H1 (cell line): ENCODE data around the gene GRK5. TPM values are rescaled to one million over a fixed set of nuclear protein-coding genes. Genes with fewer than 3 reads are reported as not detected.
A peak's percentile ranks its signal among the peaks of the same experiment; 100 is the strongest.

Experiments
- CTCF ChIA-PET: fragments of 300-600 bp; sonication (Branson Sonifier 250); formaldehyde crosslinking; loops from one replicate; lab custom pipeline; 2021; ENCODE audit not compliant: partially characterized antibody; lab: Charles Lee
- POLR2A ChIA-PET: fragments of 300-600 bp; sonication (Branson Sonifier 250); formaldehyde crosslinking; loops from one replicate; lab custom pipeline; 2021; ENCODE audit warnings: inconsistent platforms; ENCODE audit not compliant: partially characterized antibody; lab: Charles Lee
- DNase-seq, 2 experiments: peaks; one replicate each; pipeline versions ENCODE4 v3.0.0 to v3.0.0-alpha.2; 2010 to 2022; ENCODE audit warnings: low spot score in 2 of 2, low read depth in 1 of 2, mixed read lengths in 1 of 2
- FAIRE-seq: peaks from 2 replicates; lab custom pipeline; 2011; peaks lifted over from hg19 to GRCh38; lab: Jason Lieb, UNC
- H2AFZ ChIP-seq: 2 replicates; pipeline ENCODE4 v1.8.1; 2012; ENCODE audit warnings: low read length, inconsistent platforms
- H2AK5ac ChIP-seq: 2 replicates; pipeline ENCODE4 v1.6.1; 2013; ENCODE audit warnings: low read depth, low read length
- H2BK120ac ChIP-seq: replicated peaks from 2 replicates; pipeline ENCODE3; 2013; ENCODE audit warnings: low read depth, low read length, inconsistent platforms
- H2BK12ac ChIP-seq: 2 replicates; pipeline ENCODE4 v1.6.1; 2013; ENCODE audit warnings: low read depth, low read length
- H2BK15ac ChIP-seq: 2 replicates; pipeline ENCODE4 v1.6.1; 2013; ENCODE audit warnings: low read length
- H2BK20ac ChIP-seq: 2 replicates; pipeline ENCODE4 v1.6.1; 2013; ENCODE audit warnings: low read length
- H2BK5ac ChIP-seq: 2 replicates; pipeline ENCODE4 v1.6.1; 2013; ENCODE audit warnings: low read depth, low read length
- H3K14ac ChIP-seq: 2 replicates; pipeline ENCODE4 v1.6.1; 2013; ENCODE audit warnings: inconsistent platforms; ENCODE audit not compliant: insufficient read length
- H3K18ac ChIP-seq: 2 replicates; pipeline ENCODE4 v1.6.1; 2013; ENCODE audit warnings: low read length; ENCODE audit errors: extremely low read depth
- H3K23ac ChIP-seq: 2 replicates; pipeline ENCODE4 v1.6.1; 2013; ENCODE audit warnings: inconsistent platforms; ENCODE audit not compliant: insufficient read length
- H3K23me2 ChIP-seq: 2 replicates; pipeline ENCODE4 v1.6.1; 2013; ENCODE audit warnings: low read depth, low read length
- H3K27ac ChIP-seq: 2 replicates; pipeline ENCODE4 v1.6.1; 2011; ENCODE audit warnings: low read depth, low read length, inconsistent platforms
- H3K27me3 ChIP-seq, 4 experiments: replicated peaks in 1 of 4; 1 replicate in 1 of 4; 2 replicates in 3 of 4; pipeline versions ENCODE4 v1.6.1 to v1.8.1; 2011 to 2013; ENCODE audit warnings: low read length in 3 of 4, mild to moderate bottlenecking in 3 of 4, inconsistent platforms in 2 of 4, mixed read lengths in 2 of 4, moderate library complexity in 1 of 4; ENCODE audit not compliant: control insufficient read depth in 3 of 4, insufficient read depth in 3 of 4; ENCODE audit errors: extremely low read depth in 1 of 4
- H3K36me3 ChIP-seq, 4 experiments: 2 replicates each; pipeline versions ENCODE4 v1.6.1 to v1.8.1; 2011 to 2013; ENCODE audit warnings: mild to moderate bottlenecking in 4 of 4, low read length in 3 of 4, moderate library complexity in 2 of 4, control low read depth in 1 of 4, inconsistent platforms in 1 of 4; ENCODE audit not compliant: insufficient read depth in 4 of 4, control insufficient read depth in 2 of 4
- H3K4ac ChIP-seq: replicated peaks from 2 replicates; pipeline ENCODE3; 2013; ENCODE audit warnings: low read length, low read depth, mixed read lengths, inconsistent platforms; ENCODE audit not compliant: insufficient read length
- H3K4me1 ChIP-seq, 4 experiments: replicated peaks in 1 of 4; 1 replicate in 1 of 4; 2 replicates in 3 of 4; pipeline versions ENCODE4 v1.6.1 to v1.8.1; 2011 to 2013; ENCODE audit warnings: low read length in 3 of 4, inconsistent platforms in 2 of 4, mixed read lengths in 1 of 4; ENCODE audit not compliant: insufficient read depth in 4 of 4, control insufficient read depth in 3 of 4
- H3K4me2 ChIP-seq, 2 experiments: 2 replicates each; pipeline versions ENCODE4 v1.6.1 to v1.8.1; 2011 to 2013; ENCODE audit warnings: low read depth in 2 of 2, low read length in 2 of 2, control low read depth in 1 of 2, inconsistent platforms in 1 of 2, mild to moderate bottlenecking in 1 of 2; ENCODE audit not compliant: insufficient read depth in 1 of 2
- H3K4me3 ChIP-seq, 4 experiments: fragments of 200-600, 300-600 bp in 1 of 4; sonication (generic), shearing (Covaris generic), sonication (Bioruptor Twin) in 1 of 4; 2 replicates each; pipeline versions ENCODE4 v1.5.1 to v1.8.1; 2011 to 2016; ENCODE audit warnings: low read length in 4 of 4, low read depth in 3 of 4, control low read depth in 2 of 4, inconsistent platforms in 2 of 4, mild to moderate bottlenecking in 2 of 4, mixed read lengths in 1 of 4, moderate library complexity in 1 of 4; ENCODE audit not compliant: insufficient read depth in 2 of 4; ENCODE audit errors: extremely low read depth in 1 of 4
- H3K56ac ChIP-seq: replicated peaks from 2 replicates; pipeline ENCODE3; 2013; ENCODE audit warnings: low read depth, mild to moderate bottlenecking, mixed read lengths, low read length, inconsistent platforms; ENCODE audit not compliant: insufficient read length
- H3K79me1 ChIP-seq: 2 replicates; pipeline ENCODE4 v1.6.1; 2013; ENCODE audit warnings: low read depth, low read length, control low read depth
- H3K79me2 ChIP-seq, 2 experiments: 2 replicates each; pipeline versions ENCODE4 v1.6.1 to v1.8.1; 2012 to 2013; ENCODE audit warnings: low read length in 2 of 2, mild to moderate bottlenecking in 2 of 2, inconsistent platforms in 1 of 2; ENCODE audit not compliant: insufficient read depth in 2 of 2, control insufficient read depth in 1 of 2
- H3K9ac ChIP-seq, 4 experiments: replicated peaks in 1 of 4; 1 replicate in 1 of 4; 2 replicates in 3 of 4; pipeline versions ENCODE4 v1.6.1 to v1.8.1; 2011 to 2013; ENCODE audit warnings: low read depth in 3 of 4, low read length in 3 of 4, control low read depth in 2 of 4, mild to moderate bottlenecking in 2 of 4, moderate library complexity in 2 of 4, inconsistent platforms in 1 of 4; ENCODE audit errors: extremely low read depth in 1 of 4
- H3K9me3 ChIP-seq, 2 experiments: 2 replicates each; pipeline versions ENCODE4 v1.6.1 to v1.8.1; 2012 to 2013; ENCODE audit warnings: mild to moderate bottlenecking in 2 of 2, moderate library complexity in 2 of 2, control low read depth in 1 of 2, inconsistent platforms in 1 of 2, low read depth in 1 of 2, low read length in 1 of 2, mixed read lengths in 1 of 2; ENCODE audit not compliant: insufficient read depth in 2 of 2
- H4K20me1 ChIP-seq, 2 experiments: replicated peaks in 1 of 2; 2 replicates each; pipeline versions ENCODE3 to v1.8.1; 2011 to 2013; ENCODE audit warnings: inconsistent platforms in 2 of 2, low read length in 2 of 2, mild to moderate bottlenecking in 1 of 2; ENCODE audit not compliant: insufficient read depth in 2 of 2, control insufficient read depth in 1 of 2
- H4K5ac ChIP-seq: 2 replicates; pipeline ENCODE4 v1.6.1; 2013; ENCODE audit warnings: low read length, low read depth, mixed read lengths, inconsistent platforms; ENCODE audit not compliant: insufficient read length
- H4K8ac ChIP-seq: 2 replicates; pipeline ENCODE4 v1.8.0; 2013; ENCODE audit warnings: mild to moderate bottlenecking, moderate library complexity, low read length, inconsistent platforms; ENCODE audit not compliant: insufficient read depth; ENCODE audit errors: extremely low read depth
- H4K91ac ChIP-seq: replicated peaks from 2 replicates; pipeline ENCODE3; 2013; ENCODE audit warnings: low read length, mixed read lengths, inconsistent platforms; ENCODE audit not compliant: insufficient read length
- ATF2 ChIP-seq: IDR thresholded peaks from 2 replicates; pipeline ENCODE4 v1.6.1; 2012; ENCODE audit warnings: low read length, inconsistent platforms
- CBX8 ChIP-seq: fragments of 300-800, 300-1000 bp; sonication (generic); IDR thresholded peaks from 2 replicates; pipeline ENCODE4 v1.7.1; 2016; ENCODE audit warnings: low read depth, low read length, borderline replicate concordance
- CREB1 ChIP-seq: IDR thresholded peaks from 2 replicates; pipeline ENCODE4 v1.6.1; 2012; ENCODE audit warnings: inconsistent platforms
- JUND ChIP-seq: IDR thresholded peaks from 2 replicates; pipeline ENCODE4 v1.6.1; 2011; ENCODE audit warnings: mild to moderate bottlenecking, improper control_type of control experiment, low read length
- KDM4A ChIP-seq: IDR thresholded peaks from one replicate; pipeline ENCODE4 v1.7.1; 2012; ENCODE audit warnings: low read depth, mild to moderate bottlenecking, moderate library complexity, low read length, inconsistent platforms; ENCODE audit not compliant: severe bottlenecking
- NRF1 ChIP-seq: IDR thresholded peaks from 2 replicates; pipeline ENCODE4 v1.6.1; 2011; ENCODE audit warnings: mild to moderate bottlenecking, low read depth, low read length, improper control_type of control experiment
- RBBP5 ChIP-seq: IDR thresholded peaks from 2 replicates; pipeline ENCODE4 v1.7.1; 2012; ENCODE audit warnings: low read depth, mild to moderate bottlenecking, inconsistent platforms, low read length, moderate library complexity, borderline replicate concordance
- YY1 ChIP-seq: IDR thresholded peaks from 2 replicates; pipeline ENCODE4 v1.6.1; 2011; ENCODE audit warnings: low read depth, mild to moderate bottlenecking, low read length
- ZNF274 ChIP-seq: IDR thresholded peaks from 2 replicates; pipeline ENCODE4 v1.7.0; 2012; ENCODE audit warnings: low read length, borderline replicate concordance; ENCODE audit errors: extremely low read depth
- WGBS, 2 experiments: shearing (Covaris generic) in 1 of 2; methylation state at CpG; one replicate each; pipeline versions ENCODE4 v1.1.6 to v1.1.7; 2013 to 2015; ENCODE audit warnings: low lambda C conversion rate in 2 of 2, mixed read lengths in 2 of 2, inconsistent platforms in 1 of 2, low coverage in 1 of 2, missing lambda C conversion rate in 1 of 2; ENCODE audit not compliant: insufficient replicate concordance in 2 of 2, insufficient coverage in 1 of 2, insufficient read length in 1 of 2; ENCODE audit errors: extremely low coverage in 1 of 2, missing lambda C conversion rate in 1 of 2; 5-methylcytosine and 5-hydroxymethylcytosine counted together
- polyA plus RNA-seq, 7 experiments: library from polyadenylated mRNA; depleted of rRNA in 3 of 7; stranded (reverse) in 5 of 7; unstranded in 2 of 7; fragments of >200 nt in 5 of 7; fragments of 200-250 nt in 2 of 7; gene quantifications; 1 replicate in 5 of 7; 2 replicates in 1 of 7; 4 replicates in 1 of 7; pipeline versions ENCODE4 v1.2.1 to v1.2.3, GENCODE V29; 2011 to 2013; ENCODE audit warnings: missing spikeins in 2 of 7, mixed read lengths in 2 of 7
- total RNA-seq: library from RNA; stranded (reverse); fragmentation: NEBNext Ultra II Directional; extraction: Animal tissue kit (Norgen Biotek cat#: 25700); gene quantifications from 2 replicates; pipeline ENCODE4 v1.2.1, GENCODE V29; 2021
- TF ChIP-seq, protein P1 (sequence below): IDR thresholded peaks from 2 replicates; pipeline ENCODE4 v1.6.1; 2011; ENCODE audit warnings: low read depth, mild to moderate bottlenecking, low read length; ENCODE audit not compliant: insufficient read depth

Gene GRK5
- total and polyA plus RNA-seq, 2 of the 8 experiments (the other 6 are each of a cell fraction or from before 2014, with no cell fraction given): 0.54 to 2.5 TPM

DNA sequence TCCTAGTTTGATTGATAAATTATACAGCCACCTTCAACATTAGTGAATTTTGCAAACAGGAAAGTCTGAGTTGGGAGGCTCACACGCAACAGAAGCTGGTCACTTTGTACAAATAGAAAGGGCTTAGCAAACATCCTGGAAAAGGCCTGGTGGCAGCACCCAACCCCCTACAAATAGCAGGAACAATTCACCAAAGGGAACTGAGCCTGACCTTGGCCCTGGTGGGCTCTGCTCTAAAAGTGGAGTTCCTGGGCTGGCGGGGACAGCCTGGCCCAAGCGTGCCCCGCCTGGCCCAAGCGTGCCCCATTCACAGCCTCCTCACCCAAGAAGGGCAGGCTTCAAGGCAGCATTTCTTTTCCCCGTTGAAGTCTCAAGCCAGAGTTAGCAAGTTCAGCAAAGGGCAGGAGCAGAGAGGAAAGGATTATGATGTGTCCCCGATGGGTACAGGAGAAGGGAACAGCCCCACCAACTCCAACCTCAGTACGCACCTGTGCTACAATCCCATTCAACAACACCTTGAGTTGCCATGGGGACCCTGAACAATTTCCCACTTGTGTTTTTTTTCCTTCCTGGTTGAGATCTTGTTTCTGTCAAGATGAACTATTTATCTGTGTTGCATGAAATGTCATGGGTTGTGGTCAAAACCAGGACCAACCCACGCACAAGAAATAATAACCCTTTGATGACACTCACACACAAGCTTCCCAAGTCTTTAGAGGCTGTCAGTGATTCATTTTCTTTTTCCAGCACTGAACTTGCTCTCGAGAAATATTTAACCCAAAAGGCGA is 291.7 kb downstream of the GRK5 start:
- H4K5ac ChIP-seq: no peak overlapping the region
- ChIA-PET POLR2A (interaction anchor here (0.9 kb wide), 1 partner anchor 9 kb away, joined by 6 read pairs; no protein-coding TSS in a partner anchor), CTCF (interaction anchor here (2.0 kb wide), 1 partner anchor 11 kb away, joined by 5 read pairs; no protein-coding TSS in a partner anchor)
- 93% methylated on average over 11 of the region's 11 CpGs; no CpG with 5 or more reads in 1 of the 2 experiments for WGBS, 2 experiments
- no peak overlapping the region for H2BK5ac ChIP-seq
- peaks cover 0 to 4% (median 0%) of the 10 kb centered on the region in 4 experiments; a peak in 3 of 7 replicates for H3K4me1 ChIP-seq
- no peaks in the 10 kb centered on the region for H3K79me2 ChIP-seq
- no peak overlapping the region for H2BK15ac ChIP-seq
- H2AK5ac ChIP-seq: no peak overlapping the region
- no peak overlapping the region for H3K4me3 ChIP-seq
- H3K23me2 ChIP-seq: no peaks in the 10 kb centered on the region
- H3K79me1 ChIP-seq: no peaks in the 10 kb centered on the region
- no peak overlapping the region for H3K4ac ChIP-seq
- H2BK120ac ChIP-seq: no peak overlapping the region
- H4K20me1 ChIP-seq: peaks cover 0 to 1% of the 10 kb centered on the region in 2 experiments
- DNase-seq (no peak), FAIRE-seq (no peak)
- no peak overlapping the region for H2AFZ ChIP-seq
- peak overlapping the region; percentile 62; the same call in 1 of the 2 replicates for H4K8ac ChIP-seq
- no peak overlapping the region for H3K14ac ChIP-seq
- no peak overlapping the region for H4K91ac ChIP-seq
- no peak overlapping the region for H3K18ac ChIP-seq
- H3K27me3 ChIP-seq: no peaks in the 10 kb centered on the region; a peak in 2 of 7 replicates
- H3K9ac ChIP-seq: no peak overlapping the region
- no peak overlapping the region for H2BK12ac ChIP-seq
- H3K36me3 ChIP-seq: no peaks in the 10 kb centered on the region
- H3K56ac ChIP-seq: no peak overlapping the region
- no peak overlapping the region for H3K27ac ChIP-seq
- H3K23ac ChIP-seq: no peak overlapping the region
- no peak overlapping the region for H3K4me2 ChIP-seq
- H3K9me3 ChIP-seq: no peaks in the 10 kb centered on the region
- no peak overlapping the region for H2BK20ac ChIP-seq
- TF ChIP-seq CREB1: no peak
- no peak for TF ChIP-seq RBBP5
- TF ChIP-seq YY1: no peak
- TF ChIP-seq, protein P1, sequence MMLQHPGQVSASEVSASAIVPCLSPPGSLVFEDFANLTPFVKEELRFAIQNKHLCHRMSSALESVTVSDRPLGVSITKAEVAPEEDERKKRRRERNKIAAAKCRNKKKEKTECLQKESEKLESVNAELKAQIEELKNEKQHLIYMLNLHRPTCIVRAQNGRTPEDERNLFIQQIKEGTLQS: no peak
- TF ChIP-seq ATF2: no peak
- no peak for TF ChIP-seq CBX8
- no peak for TF ChIP-seq KDM4A
- TF ChIP-seq JUND: no peak
- no peak for TF ChIP-seq NRF1
- TF ChIP-seq ZNF274: no peak
